Measurements from ENCODE around the gene LRRC46. TPM values are rescaled to one million over a fixed set of nuclear protein-coding genes. Genes with fewer than 3 reads are reported as not detected.
A peak's percentile ranks its signal among the peaks of the same experiment; 100 is the strongest.

Gene LRRC46
- total and polyA plus RNA-seq, 2 of the 4 experiments (the other 2 are of a cell fraction) = 0.77 TPM; not detected in 1

- dilution Hi-C loops (cut with HindIII; ENCODE audit: low sequenced_read_pairs, unreplicated experiment) (no loop called here), intact Hi-C loops (cut with micrococcal nuclease) (no loop called here), in situ Hi-C loops (cut with MboI; ENCODE audit: low sequenced_read_pairs) (no loop called here)
- ChIA-PET POLR2A (ENCODE audit: unreplicated experiment) (interaction anchor here (0.6 to 1.0 kb wide), 4 partner anchors 10 to 472 kb away, joined by 3 to 7 read pairs (median 5); partner anchors contain the start of gene OSBPL7), CTCF (interaction anchor here (0.5 to 1.2 kb wide), 3 partner anchors 9 to 169 kb away, joined by 3 to 7 read pairs (median 3); no protein-coding TSS in a partner anchor)
- Histone ChIP-seq H3K79me1 (ENCODE audit: low read depth in 1 of 2, low read length in 2 of 2) (peaks cover 17 to 28% of the 10 kb centered on the region in 2 experiments), H2BK20ac (ENCODE audit: low read depth, low read length) (no peak overlapping the region), H3K4me2 (ENCODE audit: low read depth, low read length) (peak overlapping the region; percentile 96), H2BK5ac (ENCODE audit: low read depth, low read length, poor library complexity, severe bottlenecking) (no peak overlapping the region), H3K18ac (ENCODE audit: low read depth, low read length) (no peak overlapping the region), H3K4me3 (ENCODE audit: insufficient read depth, low read depth, low read length) (peak overlapping the region; percentile 40), H3K14ac (replicated peaks; ENCODE audit: low read depth, low read length) (peak overlapping the region; percentile 86), H3K9me3 (ENCODE audit: control insufficient read depth, insufficient read depth, low read length) (no peaks in the 10 kb centered on the region), H3K23ac (ENCODE audit: low read depth, low read length) (0 out of 2 replicates have a peak overlapping the region, but pooled peaks have one; percentile 21), H3K27ac (ENCODE audit: insufficient read depth, low read length) (no peak overlapping the region), H2BK15ac (ENCODE audit: low read depth, low read length) (no peak overlapping the region), H3K56ac (ENCODE audit: extremely low read depth, insufficient read depth, low read length) (no peak overlapping the region), H4K8ac (ENCODE audit: low read depth in 2 of 2, low read length in 2 of 2) (peak overlapping the region; percentile 1 to 82; a peak in 3 of 4 replicates), H4K5ac (ENCODE audit: low read depth, low read length) (0 out of 2 replicates have a peak overlapping the region, but pooled peaks have one; percentile 27), H2AFZ (replicated peaks; ENCODE audit: low read length, poor library complexity) (peak overlapping the region; percentile 92), H3K27me3 (ENCODE audit: control insufficient read depth, insufficient read depth, low read length) (no peaks in the 10 kb centered on the region), H3K36me3 (ENCODE audit: control insufficient read depth, insufficient read depth, low read length) (peaks cover 13% of the 10 kb centered on the region), H4K91ac (ENCODE audit: insufficient read depth, low read depth, low read length) (no peak overlapping the region), H2AK5ac (ENCODE audit: low read depth, low read length) (no peak overlapping the region; the same call in 1 of the 2 replicates), H2AK9ac (replicated peaks; ENCODE audit: low read depth, low read length, poor library complexity) (peak overlapping the region; percentile 6), H2BK120ac (ENCODE audit: low read depth, low read length) (no peak overlapping the region), H3K9ac (ENCODE audit: low read depth, low read length) (peak overlapping the region; percentile 22), H3K9me1 (ENCODE audit: insufficient read depth, low read length) (peaks cover 13% of the 10 kb centered on the region), H4K20me1 (ENCODE audit: insufficient read depth, low read length) (peaks cover 3% of the 10 kb centered on the region; the same call in 1 of the 2 replicates), H3K4ac (ENCODE audit: low read depth, low read length) (peak overlapping the region; percentile 2; the same call in 1 of the 2 replicates), H3K4me1 (ENCODE audit: control insufficient read depth, insufficient read depth, low read length) (peaks cover 6% of the 10 kb centered on the region)
- WGBS, 2 experiments (ENCODE audit: extremely low coverage in 2 of 2, insufficient read length in 1 of 2) = 88% methylated on average over 1 of the region's 7 CpGs; no CpG with 5 or more reads in 1 of the 2 experiments
- DNase-seq (no peak), ATAC-seq (ENCODE audit: low read depth) (peak; percentile 8)
- TF ChIP-seq CTCF (conservative IDR thresholded peaks at IDR 0.05; ENCODE audit: low read depth, low read length) = no peak
- TF ChIP-seq CEBPB (IDR thresholded peaks at IDR 0.05; ENCODE audit: low read depth, low read length) = no peak
- no peak for TF ChIP-seq NFE2L2 (IDR thresholded peaks at IDR 0.05; ENCODE audit: low read depth, low read length)
- no peak for TF ChIP-seq MXI1 (IDR thresholded peaks at IDR 0.05; ENCODE audit: borderline replicate concordance, low read depth, low read length)
- TF ChIP-seq CHD1 (IDR thresholded peaks at IDR 0.05; ENCODE audit: low read depth, low read length) = no peak
- TF ChIP-seq MAFK (IDR thresholded peaks at IDR 0.05; ENCODE audit: low read depth, low read length) = no peak
- TF ChIP-seq RAD21 (IDR thresholded peaks at IDR 0.05; ENCODE audit: low read length) = no peak
- TF ChIP-seq RCOR1 (IDR thresholded peaks at IDR 0.05; ENCODE audit: insufficient replicate concordance, low read length) = no peak
- no peak for TF ChIP-seq BHLHE40 (IDR thresholded peaks at IDR 0.05; ENCODE audit: low read depth, low read length)
- no peak for TF ChIP-seq USF2 (IDR thresholded peaks at IDR 0.05; ENCODE audit: low read depth, low read length)
- no peak for TF ChIP-seq FOS (IDR thresholded peaks at IDR 0.05; ENCODE audit: low read depth, low read length)
- no peak for TF ChIP-seq SMC3 (IDR thresholded peaks at IDR 0.05; ENCODE audit: low read depth, low read length)
- no TSS peak for BruUV-seq (replicated peaks)
Observed at GRCh38 chr17:47831934-47832327, 461 bp downstream of the LRRC46 start.

All from IMR-90 (cell line).